Measurements from ENCODE around the gene FCGR2B.

The FCGR2B gene

DNA sequence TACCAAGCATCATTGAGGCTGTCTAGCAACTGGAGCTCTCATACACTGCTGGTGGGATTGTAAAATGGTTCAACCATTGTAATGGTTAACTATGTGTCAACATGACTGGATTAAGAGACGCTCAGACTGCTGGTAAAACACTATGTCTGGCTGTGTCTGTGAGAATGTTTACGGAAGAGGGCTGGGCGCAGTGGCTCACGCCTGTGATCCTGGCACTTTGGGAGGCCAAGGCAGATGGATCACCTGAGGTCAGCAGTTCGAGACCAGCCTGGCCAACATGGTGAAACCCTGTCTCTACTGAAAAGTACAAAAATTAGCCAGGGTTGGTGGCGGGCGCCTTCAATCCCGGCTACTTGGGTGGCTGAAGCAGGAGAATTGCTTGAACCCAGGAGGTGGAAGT is 39.3 kb downstream of the FCGR2B start:
- no peak for TF ChIP-seq CTCF (conservative IDR thresholded peaks at IDR 0.05; ENCODE audit: low read depth, low read length)
- no peak for DNase-seq (ENCODE audit: low read depth)
- H3K4me3 ChIP-seq (ENCODE audit: low read length), result no peak overlapping the region

- no peak for DNase-seq (ENCODE audit: low read depth)
- no peak for TF ChIP-seq CTCF (conservative IDR thresholded peaks at IDR 0.05; ENCODE audit: low read depth, low read length)
- no peak overlapping the region for H3K4me3 ChIP-seq (ENCODE audit: low read length)
Observed at GRCh38 chr1:161705537-161705936, 42.6 kb downstream of the FCGR2B start.

DNA sequence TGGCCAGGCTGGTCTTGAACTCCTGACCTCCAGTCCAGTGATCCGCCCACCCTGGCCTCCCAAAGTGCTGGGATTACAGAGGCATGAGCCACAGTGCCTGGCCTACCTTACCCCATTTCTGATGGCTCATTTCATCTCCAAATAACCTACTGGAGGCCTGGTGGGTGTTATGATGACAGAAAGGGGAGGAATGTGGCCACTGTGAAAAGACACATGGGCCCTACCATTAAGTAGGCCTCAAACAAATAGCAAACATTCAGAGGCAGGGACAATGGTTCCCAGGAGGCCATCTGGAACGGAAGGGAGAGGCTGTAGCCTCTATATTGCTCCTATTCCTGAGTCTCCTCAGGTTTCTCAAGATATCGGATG is 43.2 kb downstream of the FCGR2B start:
- no peak overlapping the region for H3K4me3 ChIP-seq (ENCODE audit: low read length)
- DNase-seq (ENCODE audit: low read depth), result no peak
- TF ChIP-seq CTCF (conservative IDR thresholded peaks at IDR 0.05; ENCODE audit: low read depth, low read length), result no peak

- DNase-seq (ENCODE audit: low read depth), result no peak
- H3K4me3 ChIP-seq (ENCODE audit: low read length), result no peak within 1 kb of the TSS
- no peak for TF ChIP-seq CTCF (conservative IDR thresholded peaks at IDR 0.05; ENCODE audit: low read depth, low read length)
Observed at GRCh38 chr1:161706482-161707347, 43.8 kb downstream of the FCGR2B start, which contains the start of gene FCRLA. TSS of gene FCRLA (plus strand) at chr1:161707229. CDS start at chr1:161707265, 36 bp downstream.

DNA sequence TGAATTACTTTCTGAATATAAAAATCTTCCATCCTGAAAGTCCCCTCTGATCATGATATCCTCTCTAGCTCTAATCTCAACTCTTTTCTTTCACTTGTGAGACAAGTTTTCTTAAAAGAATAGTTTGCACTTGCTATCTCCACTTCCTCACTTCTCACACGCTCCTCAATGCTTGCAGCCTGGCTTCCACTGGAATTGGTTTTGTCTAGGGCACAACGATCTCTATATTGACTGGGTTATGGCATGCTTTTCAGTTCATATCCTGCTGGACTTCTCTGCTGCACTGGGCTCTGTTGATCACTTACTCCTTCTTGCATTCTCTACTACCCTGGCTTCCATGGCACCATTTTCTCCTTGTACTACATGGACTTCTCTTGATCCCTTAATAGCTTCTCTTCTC is 44.6 kb downstream of the FCGR2B start:
- H3K4me3 ChIP-seq (ENCODE audit: low read length), result no peak overlapping the region
- DNase-seq (ENCODE audit: low read depth), result no peak
- no peak for TF ChIP-seq CTCF (conservative IDR thresholded peaks at IDR 0.05; ENCODE audit: low read depth, low read length)

DNA sequence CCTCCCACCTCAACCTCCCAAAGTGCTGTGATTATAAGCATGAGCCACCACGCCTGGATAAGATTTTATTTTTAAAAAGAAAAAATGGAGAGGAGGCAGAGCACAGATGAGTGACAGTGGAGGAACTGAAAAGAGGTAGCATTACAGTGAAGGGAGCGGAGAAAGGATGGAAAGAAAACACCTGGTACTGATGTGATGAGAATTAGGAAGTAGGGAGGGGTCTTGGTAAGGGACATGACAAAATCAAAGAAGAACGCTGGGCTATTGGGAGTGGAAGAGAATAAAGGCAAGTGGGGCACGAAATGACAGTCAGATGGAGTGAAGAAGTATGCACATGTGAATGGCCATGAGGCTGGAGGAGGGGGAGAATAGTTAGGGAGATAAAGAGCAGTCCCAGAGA is 46.4 kb downstream of the FCGR2B start:
- DNase-seq (ENCODE audit: low read depth), result no peak
- H3K4me3 ChIP-seq (ENCODE audit: low read length), result no peak overlapping the region
- TF ChIP-seq CTCF (conservative IDR thresholded peaks at IDR 0.05; ENCODE audit: low read depth, low read length), result no peak

- no peak for TF ChIP-seq CTCF (conservative IDR thresholded peaks at IDR 0.05; ENCODE audit: low read depth, low read length)
- H3K4me3 ChIP-seq (ENCODE audit: low read length), result no peak overlapping the region
- no peak for DNase-seq (ENCODE audit: low read depth)
Observed at GRCh38 chr1:161710560-161710959, 47.6 kb downstream of the FCGR2B start.

Data from retinal pigment epithelial cell (primary cell).